GM19351 (cell line): ENCODE measurements around the gene ZNF346.
"Not testable (repeated sequence)": the region's sequence is repeated elsewhere in the genome, so short reads cannot be mapped to it uniquely, and the experiment has no call there.

Source experiments
- ATAC-seq: cut with Tn5 transposase; IDR thresholded peaks from one replicate; pipeline ENCODE4 v1.9.1; 2021; ENCODE audit warnings: mild to moderate bottlenecking, moderate library complexity; ENCODE audit not compliant: unreplicated experiment

The ZNF346 gene

DNA sequence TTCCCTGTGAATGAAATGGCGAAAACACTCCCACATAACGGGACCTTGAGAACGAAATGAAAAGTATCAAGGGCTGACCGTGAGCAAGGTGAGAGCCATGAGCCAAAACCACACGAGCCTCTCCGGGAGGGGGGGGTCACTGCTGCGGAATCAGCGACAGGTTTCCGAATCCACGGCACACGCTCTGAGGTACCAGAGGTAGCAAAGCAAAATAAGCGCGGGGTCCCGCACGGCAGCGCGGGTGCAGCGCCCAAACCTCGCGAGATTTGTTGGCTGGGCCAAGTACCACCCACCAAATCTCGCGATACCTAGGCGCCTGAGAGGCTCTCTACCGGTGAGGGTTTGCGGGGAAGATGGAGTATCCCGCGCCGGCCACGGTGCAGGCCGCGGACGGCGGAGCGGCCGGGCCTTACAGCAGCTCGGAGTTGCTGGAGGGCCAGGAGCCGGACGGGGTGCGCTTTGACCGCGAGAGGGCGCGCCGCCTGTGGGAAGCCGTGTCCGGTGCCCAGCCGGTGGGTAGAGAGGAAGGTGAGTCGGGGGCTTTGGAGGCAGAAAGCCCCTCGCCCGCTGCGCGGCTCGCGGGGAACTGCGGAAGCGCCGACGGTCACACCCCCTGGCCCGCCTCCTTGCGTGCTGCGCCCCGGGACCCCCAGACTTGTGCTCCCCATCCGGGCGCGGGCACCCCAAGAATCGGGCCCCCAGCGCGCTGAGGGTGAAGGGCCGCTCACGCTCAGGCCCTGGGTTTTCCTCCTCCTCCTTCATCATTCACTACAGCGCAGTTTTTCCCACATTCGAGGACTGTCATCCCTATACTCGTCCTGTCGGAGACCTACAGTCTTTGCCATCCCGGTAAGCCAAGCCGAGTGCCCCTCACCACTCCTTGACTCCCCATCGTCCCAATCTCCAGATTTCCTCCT lies at the start of gene ZNF346:
TSS of gene ZNF346 (plus strand) at position 311 of the 917 bp plus-strand sequence. CDS start at position 354, 43 bp downstream.
- ATAC-seq = peak; percentile 91

- ATAC-seq = no peak
Observed at GRCh38 chr5:176979669-176980068, 42.8 kb upstream of the ZNF346 start.

- no peak for ATAC-seq
Observed at GRCh38 chr5:176980818-176981217, 41.7 kb upstream of the ZNF346 start.

- not testable (repeated sequence) for ATAC-seq
Observed at GRCh38 chr5:176983112-176983511, 39.4 kb upstream of the ZNF346 start.

GRCh38 chr5:176983593-176983992 lies 38.9 kb upstream of the ZNF346 start:
- ATAC-seq = not testable (repeated sequence)

DNA sequence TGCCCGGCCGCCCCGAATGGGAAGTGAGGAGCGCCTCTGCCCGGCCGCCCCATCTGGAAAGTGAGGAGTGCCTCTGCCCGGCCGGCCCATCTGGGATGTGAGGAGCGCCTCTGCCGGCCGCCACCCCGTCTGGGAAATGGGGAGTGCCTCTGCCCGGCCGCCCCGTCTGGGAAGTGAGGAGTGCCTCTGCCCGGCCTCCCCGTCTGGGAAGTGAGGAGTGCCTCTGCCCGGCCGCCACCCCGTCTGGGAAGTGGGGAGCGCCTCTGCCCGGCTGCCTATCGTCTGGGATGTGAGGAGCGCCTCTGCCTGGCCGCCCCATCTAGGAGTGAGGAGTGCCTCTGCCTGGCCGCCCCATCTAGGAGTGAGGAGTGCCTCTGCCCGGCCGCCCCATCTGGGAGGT lies 38.3 kb upstream of the ZNF346 start:
- ATAC-seq = not testable (repeated sequence)

DNA sequence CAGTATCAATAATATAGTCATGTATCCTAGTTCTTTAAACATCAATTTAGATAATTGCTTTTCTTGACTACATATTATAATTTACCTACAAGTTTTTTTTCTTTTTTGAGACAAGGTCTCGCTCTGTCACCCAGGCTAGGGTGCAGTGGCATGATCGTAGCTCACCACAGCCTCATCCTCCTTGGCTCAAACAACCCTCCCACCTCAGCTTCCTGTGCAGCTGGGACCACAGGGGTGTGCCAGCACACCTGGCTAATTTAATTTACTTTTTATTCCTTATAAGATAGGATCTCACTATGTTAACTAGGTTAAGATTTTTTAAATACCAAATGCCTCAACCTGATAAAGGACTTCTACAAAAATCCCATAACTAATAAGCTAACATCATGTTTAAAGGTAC lies 37.0 kb upstream of the ZNF346 start:
- no peak for ATAC-seq

- no peak for ATAC-seq
Observed at GRCh38 chr5:176986280-176986679, 36.2 kb upstream of the ZNF346 start.

- ATAC-seq = no peak
Observed at GRCh38 chr5:176987583-176987982, 34.9 kb upstream of the ZNF346 start.

DNA sequence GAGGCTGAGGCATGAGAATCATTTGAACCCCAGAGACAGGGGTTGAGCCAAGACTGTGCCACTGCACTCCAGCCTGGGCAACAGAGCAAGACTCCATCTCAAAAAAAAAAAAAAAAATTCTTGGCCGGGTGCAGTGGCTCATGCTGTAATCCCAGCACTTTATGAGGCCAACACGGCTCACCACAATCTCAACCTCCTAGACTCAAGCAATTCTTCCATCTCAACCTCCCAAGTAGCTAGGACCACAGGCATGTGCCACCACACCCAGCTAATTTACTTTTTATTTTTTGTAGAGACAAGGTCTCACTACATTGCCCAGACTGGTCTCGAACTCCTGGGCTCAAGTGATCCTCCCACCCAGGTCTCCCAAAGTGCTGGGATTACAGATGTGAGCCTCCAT lies 29.4 kb upstream of the ZNF346 start:
- ATAC-seq = not testable (repeated sequence)

GRCh38 chr5:176994460-176995121 lies 27.9 kb upstream of the ZNF346 start:
- ATAC-seq = peak; percentile 58

GRCh38 chr5:176995122-176995490 lies 27.4 kb upstream of the ZNF346 start:
- ATAC-seq = no peak

DNA sequence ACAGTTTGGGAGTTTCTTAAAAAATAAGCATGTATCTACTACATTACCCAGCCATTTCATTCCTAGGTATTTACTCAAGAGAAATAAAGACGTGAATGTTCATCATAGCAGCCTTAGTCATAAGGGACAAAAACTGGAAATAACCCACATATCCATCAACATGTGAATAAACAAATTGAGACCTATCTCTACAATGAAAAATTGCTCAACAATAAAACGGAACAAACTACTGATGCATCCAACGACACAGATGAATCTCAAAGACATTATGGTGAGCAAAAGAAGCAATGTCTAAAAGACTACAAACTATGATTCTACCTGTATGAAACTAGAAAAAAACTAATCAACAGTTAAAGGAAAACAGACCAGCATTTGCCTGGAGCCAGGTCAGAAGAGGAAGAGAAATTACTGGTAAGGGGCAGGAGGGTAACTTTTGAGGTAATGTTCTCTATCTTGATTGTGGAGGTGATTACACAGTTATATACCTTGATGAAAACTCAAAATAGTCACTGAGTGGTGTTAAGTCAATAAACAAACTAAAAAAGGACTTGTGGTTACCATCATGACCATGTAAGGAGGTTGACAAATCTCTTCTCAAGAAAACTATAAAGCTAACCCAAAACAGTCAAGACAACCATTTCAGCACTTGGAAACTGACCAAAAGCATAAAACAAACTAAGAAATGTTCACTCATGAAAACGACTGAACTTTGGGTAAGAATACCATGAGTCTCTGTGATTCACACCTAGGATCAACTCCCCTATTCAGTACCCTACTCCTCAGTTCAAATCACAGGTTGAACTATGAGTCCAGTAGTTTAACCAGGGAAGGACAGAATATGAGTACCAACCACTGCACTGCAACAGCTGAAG lies 26.4 kb upstream of the ZNF346 start:
- ATAC-seq = peak; percentile 57

DNA sequence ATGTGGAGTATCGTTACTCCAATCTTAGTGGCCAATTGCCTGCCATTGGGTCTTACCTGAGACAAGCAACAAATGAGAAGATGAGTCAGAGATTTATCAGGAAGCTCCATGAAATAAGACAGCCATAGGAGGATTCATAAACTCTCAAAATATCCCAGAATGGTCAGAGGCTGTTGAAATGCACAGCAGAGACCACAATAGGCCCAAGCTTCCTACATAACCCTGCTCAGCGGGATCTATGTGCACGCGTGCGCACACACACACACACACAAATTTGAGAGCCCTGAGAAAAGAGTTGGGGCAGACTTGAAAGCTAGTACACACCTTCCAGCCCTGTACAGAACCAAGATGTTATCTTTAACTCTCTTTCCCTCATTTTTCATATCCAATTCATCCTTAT lies 25.7 kb upstream of the ZNF346 start:
- ATAC-seq = no peak

- ATAC-seq = no peak
Observed at GRCh38 chr5:176998828-176999227, 23.7 kb upstream of the ZNF346 start.

DNA sequence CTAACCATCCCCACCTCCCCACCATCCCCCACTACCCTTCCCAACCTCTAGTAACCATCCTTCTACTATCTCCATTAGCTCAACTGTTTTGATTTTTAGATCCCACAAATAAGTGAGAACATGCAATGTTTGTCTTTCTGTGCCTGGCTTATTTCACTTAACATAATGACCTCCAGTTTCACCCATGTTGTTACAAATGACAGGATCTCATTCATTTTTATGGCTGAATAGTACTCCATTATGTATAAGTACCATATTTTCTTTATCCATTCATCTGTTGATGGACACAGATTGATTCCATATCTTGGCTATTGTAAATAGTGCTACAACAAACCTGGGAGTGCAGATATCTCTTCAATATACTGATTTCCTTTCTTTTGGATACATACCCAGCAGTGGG lies 23.0 kb upstream of the ZNF346 start:
- ATAC-seq = not testable (repeated sequence)

GRCh38 chr5:177003649-177004048 lies 18.8 kb upstream of the ZNF346 start:
- no peak for ATAC-seq

DNA sequence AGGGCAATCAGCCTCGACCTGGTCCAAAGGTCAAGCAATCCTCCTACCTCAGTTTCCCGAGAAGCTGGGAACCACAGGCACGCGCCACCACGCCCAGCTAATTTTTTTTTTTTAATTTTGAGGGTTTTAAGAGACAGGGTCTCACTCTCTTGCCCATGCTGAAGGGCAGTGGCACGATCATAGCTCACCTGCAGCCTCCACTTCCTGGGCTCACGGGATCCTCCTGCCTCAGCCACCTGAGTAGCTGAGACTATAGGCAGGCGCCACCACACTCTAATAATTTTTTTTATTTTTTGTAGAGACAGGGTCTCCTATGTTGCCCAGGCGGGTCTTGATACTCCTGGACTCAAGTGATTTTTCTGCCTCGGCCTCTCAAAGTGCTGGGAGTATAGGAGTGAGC lies 17.5 kb upstream of the ZNF346 start:
- no peak for ATAC-seq

DNA sequence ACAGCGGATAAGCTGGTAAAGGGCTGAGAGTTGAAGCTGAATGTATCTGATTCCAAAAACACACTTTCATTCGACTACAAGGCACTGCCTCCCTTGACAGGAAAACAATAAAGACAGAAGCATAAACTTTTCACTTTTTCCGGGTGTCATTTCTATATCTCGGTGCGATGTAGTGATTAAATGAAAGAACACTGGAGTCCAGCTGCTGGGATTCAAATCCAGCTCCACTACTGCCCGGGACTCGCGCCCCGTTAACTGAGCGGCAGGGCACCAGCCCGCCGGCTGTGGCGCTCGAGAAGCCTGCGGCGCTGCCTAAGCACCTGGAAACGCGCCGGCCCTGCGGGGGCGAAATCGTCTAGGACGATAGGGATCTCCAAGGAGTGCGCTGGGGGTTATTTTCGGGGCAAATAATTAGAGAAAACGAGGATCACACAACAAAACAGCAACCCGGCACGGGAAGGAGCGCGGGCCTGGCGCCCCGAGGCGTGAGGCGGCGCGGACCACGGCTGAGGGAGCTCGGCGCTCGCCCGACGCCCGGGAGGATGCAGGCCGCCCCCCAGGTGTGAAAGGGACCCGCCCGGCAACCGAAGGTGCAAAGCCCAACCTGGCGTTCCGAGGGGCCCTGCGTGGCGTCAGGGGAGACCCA lies 16.8 kb upstream of the ZNF346 start:
- ATAC-seq = peak; percentile 42

GRCh38 chr5:177006265-177006972 lies 16.1 kb upstream of the ZNF346 start, which contains the start of gene UIMC1:
TSS of gene UIMC1 (minus strand) at chr5:177006779. CDS start at chr5:176982615, 24,164 bp downstream.
- peak; percentile 78 for ATAC-seq
